Activated B cell treated with CpG ODN at 0.5 μM for 24 hours (primary cell): ENCODE results near the gene COBL. TPM values are rescaled to one million over a fixed set of nuclear protein-coding genes. Genes with fewer than 3 reads are reported as not detected.

Experiments used
- ATAC-seq: fragments of 200-7000 bp; cut with Tn5 transposase; one replicate; pipeline ENCODE4 v1.10.0; 2021; ENCODE audit warnings: low read depth, mild to moderate bottlenecking, moderate library complexity
- CTCF ChIA-PET: fragments of 350-600 bp; sonication (Branson Sonifier 250); formaldehyde crosslinking; loops from one replicate; lab custom pipeline; 2021; ENCODE audit warnings: antibody characterized with exemption; lab: Charles Lee
- POLR2A ChIA-PET: fragments of 350-600 bp; sonication (Branson Sonifier 250); formaldehyde crosslinking; loops from one replicate; lab custom pipeline; 2021; ENCODE audit warnings: antibody characterized with exemption; lab: Charles Lee
- DNase-seq: peaks from one replicate; pipeline ENCODE4 v3.0.0; 2022
- H3K27ac Mint-ChIP-seq: one replicate; pipeline ENCODE4 v1.8.0; 2020; ENCODE audit warnings: mixed read lengths
- H3K27me3 Mint-ChIP-seq: one replicate; pipeline ENCODE4 v1.8.0; 2021; ENCODE audit warnings: mixed read lengths
- H3K36me3 Mint-ChIP-seq: one replicate; pipeline ENCODE4 v1.8.0; 2021; ENCODE audit warnings: low read depth, mixed read lengths
- H3K4me1 Mint-ChIP-seq: one replicate; pipeline ENCODE4 v1.8.0; 2021; ENCODE audit warnings: mixed read lengths
- H3K4me3 Mint-ChIP-seq: one replicate; pipeline ENCODE4 v1.8.0; 2020; ENCODE audit warnings: mild to moderate bottlenecking, mixed read lengths
- H3K9me3 Mint-ChIP-seq: one replicate; pipeline ENCODE4 v1.8.0; 2020; ENCODE audit warnings: mixed read lengths
- CTCF ChIP-seq: fragments of 200-600 bp; IDR thresholded peaks from one replicate; pipeline ENCODE4 v1.8.0; 2022; ENCODE audit warnings: antibody characterized with exemption, mild to moderate bottlenecking
- intact Hi-C: fragments of 100-400 bp; cut with micrococcal nuclease; formaldehyde crosslinking; loops from one replicate; pipeline ENCODE4 v1.15.1; 2024
- total RNA-seq: library from RNA; stranded (reverse); gene quantifications from 2 replicates; pipeline ENCODE4 v1.2.3, GENCODE V29; 2022

The COBL gene
- total RNA-seq, 1 donor from 2014 or later: not detected

- no peak for DNase-seq
- Mint-ChIP-seq H3K36me3 (no peaks in the 10 kb centered on the region), H3K4me1 (no peaks in the 10 kb centered on the region), H3K27me3 (peaks cover 2% of the 10 kb centered on the region), H3K4me3 (no peak overlapping the region), H3K27ac (no peak overlapping the region), H3K9me3 (no peaks in the 10 kb centered on the region)
- POLR2A ChIA-PET: no interaction called here
- TF ChIP-seq CTCF: no peak
- CTCF ChIA-PET: no interaction called here
- intact Hi-C loops: no loop called here
- no peak for ATAC-seq
These were observed 240.7 kb downstream of the COBL start for GRCh38 chr7:51075681-51076580.

- Mint-ChIP-seq H3K4me1 (no peaks in the 10 kb centered on the region), H3K27ac (no peak overlapping the region), H3K27me3 (peaks cover 2% of the 10 kb centered on the region), H3K4me3 (no peak overlapping the region), H3K36me3 (no peaks in the 10 kb centered on the region), H3K9me3 (no peaks in the 10 kb centered on the region)
- ChIA-PET CTCF (no interaction called here), POLR2A (no interaction called here)
- no peak for ATAC-seq
- TF ChIP-seq CTCF: no peak
- intact Hi-C loops: no loop called here
- no peak for DNase-seq
These were observed 243.4 kb downstream of the COBL start for GRCh38 chr7:51073171-51073570.

- Mint-ChIP-seq H3K27me3 (peaks cover 2% of the 10 kb centered on the region), H3K27ac (no peak overlapping the region), H3K36me3 (no peaks in the 10 kb centered on the region), H3K9me3 (no peaks in the 10 kb centered on the region), H3K4me3 (no peak overlapping the region), H3K4me1 (no peaks in the 10 kb centered on the region)
- intact Hi-C loops: no loop called here
- TF ChIP-seq CTCF: no peak
- POLR2A ChIA-PET: no interaction called here
- CTCF ChIA-PET: no interaction called here
- ATAC-seq (no peak), DNase-seq (no peak)
These were observed 244.3 kb downstream of the COBL start for GRCh38 chr7:51072281-51072680.

GRCh38 chr7:51071427-51071826 lies 245.2 kb downstream of the COBL start:
- ATAC-seq (no peak), DNase-seq (no peak)
- POLR2A ChIA-PET: no interaction called here
- Mint-ChIP-seq H3K4me1 (no peaks in the 10 kb centered on the region), H3K27ac (no peak overlapping the region), H3K27me3 (peaks cover 2% of the 10 kb centered on the region), H3K4me3 (no peak overlapping the region), H3K36me3 (no peaks in the 10 kb centered on the region), H3K9me3 (no peaks in the 10 kb centered on the region)
- no peak for TF ChIP-seq CTCF
- CTCF ChIA-PET: no interaction called here
- intact Hi-C loops: no loop called here

GRCh38 chr7:51070151-51070550 lies 246.5 kb downstream of the COBL start:
- Mint-ChIP-seq H3K27me3 (no peaks in the 10 kb centered on the region), H3K9me3 (no peaks in the 10 kb centered on the region), H3K4me1 (no peaks in the 10 kb centered on the region), H3K36me3 (no peaks in the 10 kb centered on the region), H3K4me3 (no peak overlapping the region), H3K27ac (no peak overlapping the region)
- no peak for TF ChIP-seq CTCF
- ATAC-seq: no peak
- intact Hi-C loops: no loop called here
- DNase-seq: no peak
- ChIA-PET CTCF (no interaction called here), POLR2A (no interaction called here)
